Adrenal gland (tissue), 5 donors: ENCODE measurements around the gene AP1G2.

Experiments used
- CTCF ChIP-seq, 6 experiments: fragments of 450-650 bp in 4 of 6; fragments of 200-600 bp in 2 of 6; sonication (generic) in 1 of 6; IDR thresholded peaks; 1 replicate in 5 of 6; 2 replicates in 1 of 6; pipeline versions ENCODE4 v1.5.1 to v1.8.0; 2016 to 2021; ENCODE audit warnings: antibody characterized with exemption in 6 of 6, mild to moderate bottlenecking in 2 of 6, moderate library complexity in 1 of 6
- POLR2A ChIP-seq, 2 donors: fragments of 450-650 bp; IDR thresholded peaks; one replicate each; pipeline ENCODE4 v1.6.1; 2017; ENCODE audit warnings: antibody characterized with exemption in 2 of 2, mild to moderate bottlenecking in 2 of 2, moderate library complexity in 1 of 2
- donor health status: DM: no; HTN: no; CAD: no.

GRCh38 chr14:23531391-23531790, 36.2 kb downstream of the AP1G2 start:
- TF ChIP-seq CTCF (IDR thresholded peaks at IDR 0.05) (no peak), POLR2A (IDR thresholded peaks at IDR 0.05) (no peak)
